Measurements from ENCODE around the gene PRM1.

GRCh38 chr16:11320170-11320569 is 39.0 kb upstream of the PRM1 start:
- TF ChIP-seq CTCF (IDR thresholded peaks at IDR 0.05; ENCODE audit: insufficient read depth, low read depth, low read length) (no peak), EZH2 (IDR thresholded peaks at IDR 0.05; ENCODE audit: insufficient read depth, low read length) (no peak)

Data from astrocyte (in vitro differentiated cells and primary cell).